Panc1 (cell line): Measurements from ENCODE around the gene PFN1.

Experiments used
- POLR2AphosphoS5 ChIP-seq: IDR thresholded peaks from 2 replicates; pipeline ENCODE4 v1.6.1; 2012; ENCODE audit warnings: mild to moderate bottlenecking, low read depth, low read length, moderate library complexity
- SIN3A ChIP-seq: IDR thresholded peaks from 2 replicates; pipeline ENCODE4 v1.6.1; 2012; ENCODE audit warnings: low read depth, mild to moderate bottlenecking, low read length, moderate library complexity, borderline replicate concordance; ENCODE audit not compliant: insufficient read depth
- TCF7L2 ChIP-seq: IDR thresholded peaks from 2 replicates; pipeline ENCODE4 v1.6.1; 2011; ENCODE audit warnings: mild to moderate bottlenecking, low read depth, low read length, inconsistent platforms
- TF ChIP-seq, protein P1 (sequence below): fragments of 450-650 bp; IDR thresholded peaks from 2 replicates; pipeline ENCODE4 v1.5.1; 2017; ENCODE audit warnings: mild to moderate bottlenecking
- TF ChIP-seq, protein P2 (sequence below), 2 experiments: IDR thresholded peaks; 2 replicates each; pipeline ENCODE4 v1.6.1; 2011 to 2012; ENCODE audit warnings: low read depth in 2 of 2, control low read depth in 1 of 2, low read length in 1 of 2, mild to moderate bottlenecking in 1 of 2, moderate library complexity in 1 of 2; ENCODE audit not compliant: insufficient read depth in 1 of 2

DNA sequence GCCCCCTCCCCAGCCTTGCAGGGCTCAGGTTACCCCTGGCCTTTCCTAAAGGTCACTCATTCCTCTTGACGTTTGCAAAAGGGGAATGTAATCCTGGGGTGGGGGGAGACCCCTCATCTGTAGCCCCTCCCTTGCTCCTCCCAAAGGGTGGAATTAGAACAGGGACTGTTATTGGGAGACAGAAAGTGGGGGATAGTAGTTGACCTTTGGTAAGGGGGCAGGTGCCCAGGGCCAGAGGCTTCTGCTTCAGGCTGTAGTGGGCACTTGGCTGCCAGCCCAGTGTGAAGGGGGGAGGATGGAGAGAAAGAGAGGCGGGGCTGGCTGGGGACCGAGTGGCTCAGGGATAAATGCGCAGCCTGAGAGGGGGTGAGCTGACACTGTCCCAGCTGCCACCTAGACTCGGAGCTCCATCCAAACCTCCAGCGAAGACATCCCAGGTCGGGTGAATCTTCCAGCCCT is 2.4 kb upstream of the PFN1 start, which contains the start of gene ENO3:
- TF ChIP-seq, protein P1, sequence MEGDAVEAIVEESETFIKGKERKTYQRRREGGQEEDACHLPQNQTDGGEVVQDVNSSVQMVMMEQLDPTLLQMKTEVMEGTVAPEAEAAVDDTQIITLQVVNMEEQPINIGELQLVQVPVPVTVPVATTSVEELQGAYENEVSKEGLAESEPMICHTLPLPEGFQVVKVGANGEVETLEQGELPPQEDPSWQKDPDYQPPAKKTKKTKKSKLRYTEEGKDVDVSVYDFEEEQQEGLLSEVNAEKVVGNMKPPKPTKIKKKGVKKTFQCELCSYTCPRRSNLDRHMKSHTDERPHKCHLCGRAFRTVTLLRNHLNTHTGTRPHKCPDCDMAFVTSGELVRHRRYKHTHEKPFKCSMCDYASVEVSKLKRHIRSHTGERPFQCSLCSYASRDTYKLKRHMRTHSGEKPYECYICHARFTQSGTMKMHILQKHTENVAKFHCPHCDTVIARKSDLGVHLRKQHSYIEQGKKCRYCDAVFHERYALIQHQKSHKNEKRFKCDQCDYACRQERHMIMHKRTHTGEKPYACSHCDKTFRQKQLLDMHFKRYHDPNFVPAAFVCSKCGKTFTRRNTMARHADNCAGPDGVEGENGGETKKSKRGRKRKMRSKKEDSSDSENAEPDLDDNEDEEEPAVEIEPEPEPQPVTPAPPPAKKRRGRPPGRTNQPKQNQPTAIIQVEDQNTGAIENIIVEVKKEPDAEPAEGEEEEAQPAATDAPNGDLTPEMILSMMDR, result no peak
- no peak for TF ChIP-seq SIN3A
- TF ChIP-seq POLR2AphosphoS5, result no peak
- TF ChIP-seq, protein P2, sequence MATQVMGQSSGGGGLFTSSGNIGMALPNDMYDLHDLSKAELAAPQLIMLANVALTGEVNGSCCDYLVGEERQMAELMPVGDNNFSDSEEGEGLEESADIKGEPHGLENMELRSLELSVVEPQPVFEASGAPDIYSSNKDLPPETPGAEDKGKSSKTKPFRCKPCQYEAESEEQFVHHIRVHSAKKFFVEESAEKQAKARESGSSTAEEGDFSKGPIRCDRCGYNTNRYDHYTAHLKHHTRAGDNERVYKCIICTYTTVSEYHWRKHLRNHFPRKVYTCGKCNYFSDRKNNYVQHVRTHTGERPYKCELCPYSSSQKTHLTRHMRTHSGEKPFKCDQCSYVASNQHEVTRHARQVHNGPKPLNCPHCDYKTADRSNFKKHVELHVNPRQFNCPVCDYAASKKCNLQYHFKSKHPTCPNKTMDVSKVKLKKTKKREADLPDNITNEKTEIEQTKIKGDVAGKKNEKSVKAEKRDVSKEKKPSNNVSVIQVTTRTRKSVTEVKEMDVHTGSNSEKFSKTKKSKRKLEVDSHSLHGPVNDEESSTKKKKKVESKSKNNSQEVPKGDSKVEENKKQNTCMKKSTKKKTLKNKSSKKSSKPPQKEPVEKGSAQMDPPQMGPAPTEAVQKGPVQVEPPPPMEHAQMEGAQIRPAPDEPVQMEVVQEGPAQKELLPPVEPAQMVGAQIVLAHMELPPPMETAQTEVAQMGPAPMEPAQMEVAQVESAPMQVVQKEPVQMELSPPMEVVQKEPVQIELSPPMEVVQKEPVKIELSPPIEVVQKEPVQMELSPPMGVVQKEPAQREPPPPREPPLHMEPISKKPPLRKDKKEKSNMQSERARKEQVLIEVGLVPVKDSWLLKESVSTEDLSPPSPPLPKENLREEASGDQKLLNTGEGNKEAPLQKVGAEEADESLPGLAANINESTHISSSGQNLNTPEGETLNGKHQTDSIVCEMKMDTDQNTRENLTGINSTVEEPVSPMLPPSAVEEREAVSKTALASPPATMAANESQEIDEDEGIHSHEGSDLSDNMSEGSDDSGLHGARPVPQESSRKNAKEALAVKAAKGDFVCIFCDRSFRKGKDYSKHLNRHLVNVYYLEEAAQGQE (IDR thresholded peaks at IDR 0.05; ENCODE audit: insufficient read depth in 1 of 2, low read depth in 2 of 2, low read length in 1 of 2), result no peak
- no peak for TF ChIP-seq TCF7L2
